H1 (cell line): ENCODE data around the gene ACAA1. TPM values are rescaled to one million over a fixed set of nuclear protein-coding genes. Genes with fewer than 3 reads are reported as not detected.

ENCODE experiments used
- CTCF ChIA-PET: fragments of 300-600 bp; sonication (Branson Sonifier 250); formaldehyde crosslinking; loops from one replicate; lab custom pipeline; 2021; ENCODE audit not compliant: partially characterized antibody; lab: Charles Lee
- POLR2A ChIA-PET: fragments of 300-600 bp; sonication (Branson Sonifier 250); formaldehyde crosslinking; loops from one replicate; lab custom pipeline; 2021; ENCODE audit warnings: inconsistent platforms; ENCODE audit not compliant: partially characterized antibody; lab: Charles Lee
- DNase-seq, 2 experiments: peaks; one replicate each; pipeline versions ENCODE4 v3.0.0 to v3.0.0-alpha.2; 2010 to 2022; ENCODE audit warnings: low spot score in 2 of 2, low read depth in 1 of 2, mixed read lengths in 1 of 2
- FAIRE-seq: peaks from 2 replicates; lab custom pipeline; 2011; peaks lifted over from hg19 to GRCh38; lab: Jason Lieb, UNC
- H2AFZ ChIP-seq: 2 replicates; pipeline ENCODE4 v1.8.1; 2012; ENCODE audit warnings: low read length, inconsistent platforms
- H2AK5ac ChIP-seq: 2 replicates; pipeline ENCODE4 v1.6.1; 2013; ENCODE audit warnings: low read depth, low read length
- H2BK120ac ChIP-seq: replicated peaks from 2 replicates; pipeline ENCODE3; 2013; ENCODE audit warnings: low read depth, low read length, inconsistent platforms
- H2BK12ac ChIP-seq: 2 replicates; pipeline ENCODE4 v1.6.1; 2013; ENCODE audit warnings: low read depth, low read length
- H2BK15ac ChIP-seq: 2 replicates; pipeline ENCODE4 v1.6.1; 2013; ENCODE audit warnings: low read length
- H2BK20ac ChIP-seq: 2 replicates; pipeline ENCODE4 v1.6.1; 2013; ENCODE audit warnings: low read length
- H2BK5ac ChIP-seq: 2 replicates; pipeline ENCODE4 v1.6.1; 2013; ENCODE audit warnings: low read depth, low read length
- H3K14ac ChIP-seq: 2 replicates; pipeline ENCODE4 v1.6.1; 2013; ENCODE audit warnings: inconsistent platforms; ENCODE audit not compliant: insufficient read length
- H3K18ac ChIP-seq: 2 replicates; pipeline ENCODE4 v1.6.1; 2013; ENCODE audit warnings: low read length; ENCODE audit errors: extremely low read depth
- H3K23ac ChIP-seq: 2 replicates; pipeline ENCODE4 v1.6.1; 2013; ENCODE audit warnings: inconsistent platforms; ENCODE audit not compliant: insufficient read length
- H3K23me2 ChIP-seq: 2 replicates; pipeline ENCODE4 v1.6.1; 2013; ENCODE audit warnings: low read depth, low read length
- H3K27ac ChIP-seq: 2 replicates; pipeline ENCODE4 v1.6.1; 2011; ENCODE audit warnings: low read depth, low read length, inconsistent platforms
- H3K27me3 ChIP-seq, 4 experiments: replicated peaks in 1 of 4; 1 replicate in 1 of 4; 2 replicates in 3 of 4; pipeline versions ENCODE4 v1.6.1 to v1.8.1; 2011 to 2013; ENCODE audit warnings: low read length in 3 of 4, mild to moderate bottlenecking in 3 of 4, inconsistent platforms in 2 of 4, mixed read lengths in 2 of 4, moderate library complexity in 1 of 4; ENCODE audit not compliant: control insufficient read depth in 3 of 4, insufficient read depth in 3 of 4; ENCODE audit errors: extremely low read depth in 1 of 4
- H3K36me3 ChIP-seq, 4 experiments: 2 replicates each; pipeline versions ENCODE4 v1.6.1 to v1.8.1; 2011 to 2013; ENCODE audit warnings: mild to moderate bottlenecking in 4 of 4, low read length in 3 of 4, moderate library complexity in 2 of 4, control low read depth in 1 of 4, inconsistent platforms in 1 of 4; ENCODE audit not compliant: insufficient read depth in 4 of 4, control insufficient read depth in 2 of 4
- H3K4ac ChIP-seq: replicated peaks from 2 replicates; pipeline ENCODE3; 2013; ENCODE audit warnings: low read length, low read depth, mixed read lengths, inconsistent platforms; ENCODE audit not compliant: insufficient read length
- H3K4me1 ChIP-seq, 4 experiments: replicated peaks in 1 of 4; 1 replicate in 1 of 4; 2 replicates in 3 of 4; pipeline versions ENCODE4 v1.6.1 to v1.8.1; 2011 to 2013; ENCODE audit warnings: low read length in 3 of 4, inconsistent platforms in 2 of 4, mixed read lengths in 1 of 4; ENCODE audit not compliant: insufficient read depth in 4 of 4, control insufficient read depth in 3 of 4
- H3K4me2 ChIP-seq, 2 experiments: 2 replicates each; pipeline versions ENCODE4 v1.6.1 to v1.8.1; 2011 to 2013; ENCODE audit warnings: low read depth in 2 of 2, low read length in 2 of 2, control low read depth in 1 of 2, inconsistent platforms in 1 of 2, mild to moderate bottlenecking in 1 of 2; ENCODE audit not compliant: insufficient read depth in 1 of 2
- H3K4me3 ChIP-seq, 4 experiments: fragments of 200-600, 300-600 bp in 1 of 4; sonication (generic), shearing (Covaris generic), sonication (Bioruptor Twin) in 1 of 4; 2 replicates each; pipeline versions ENCODE4 v1.5.1 to v1.8.1; 2011 to 2016; ENCODE audit warnings: low read length in 4 of 4, low read depth in 3 of 4, control low read depth in 2 of 4, inconsistent platforms in 2 of 4, mild to moderate bottlenecking in 2 of 4, mixed read lengths in 1 of 4, moderate library complexity in 1 of 4; ENCODE audit not compliant: insufficient read depth in 2 of 4; ENCODE audit errors: extremely low read depth in 1 of 4
- H3K56ac ChIP-seq: replicated peaks from 2 replicates; pipeline ENCODE3; 2013; ENCODE audit warnings: low read depth, mild to moderate bottlenecking, mixed read lengths, low read length, inconsistent platforms; ENCODE audit not compliant: insufficient read length
- H3K79me1 ChIP-seq: 2 replicates; pipeline ENCODE4 v1.6.1; 2013; ENCODE audit warnings: low read depth, low read length, control low read depth
- H3K79me2 ChIP-seq, 2 experiments: 2 replicates each; pipeline versions ENCODE4 v1.6.1 to v1.8.1; 2012 to 2013; ENCODE audit warnings: low read length in 2 of 2, mild to moderate bottlenecking in 2 of 2, inconsistent platforms in 1 of 2; ENCODE audit not compliant: insufficient read depth in 2 of 2, control insufficient read depth in 1 of 2
- H3K9ac ChIP-seq, 4 experiments: replicated peaks in 1 of 4; 1 replicate in 1 of 4; 2 replicates in 3 of 4; pipeline versions ENCODE4 v1.6.1 to v1.8.1; 2011 to 2013; ENCODE audit warnings: low read depth in 3 of 4, low read length in 3 of 4, control low read depth in 2 of 4, mild to moderate bottlenecking in 2 of 4, moderate library complexity in 2 of 4, inconsistent platforms in 1 of 4; ENCODE audit errors: extremely low read depth in 1 of 4
- H3K9me3 ChIP-seq, 2 experiments: 2 replicates each; pipeline versions ENCODE4 v1.6.1 to v1.8.1; 2012 to 2013; ENCODE audit warnings: mild to moderate bottlenecking in 2 of 2, moderate library complexity in 2 of 2, control low read depth in 1 of 2, inconsistent platforms in 1 of 2, low read depth in 1 of 2, low read length in 1 of 2, mixed read lengths in 1 of 2; ENCODE audit not compliant: insufficient read depth in 2 of 2
- H4K20me1 ChIP-seq, 2 experiments: replicated peaks in 1 of 2; 2 replicates each; pipeline versions ENCODE3 to v1.8.1; 2011 to 2013; ENCODE audit warnings: inconsistent platforms in 2 of 2, low read length in 2 of 2, mild to moderate bottlenecking in 1 of 2; ENCODE audit not compliant: insufficient read depth in 2 of 2, control insufficient read depth in 1 of 2
- H4K5ac ChIP-seq: 2 replicates; pipeline ENCODE4 v1.6.1; 2013; ENCODE audit warnings: low read length, low read depth, mixed read lengths, inconsistent platforms; ENCODE audit not compliant: insufficient read length
- H4K8ac ChIP-seq: 2 replicates; pipeline ENCODE4 v1.8.0; 2013; ENCODE audit warnings: mild to moderate bottlenecking, moderate library complexity, low read length, inconsistent platforms; ENCODE audit not compliant: insufficient read depth; ENCODE audit errors: extremely low read depth
- H4K91ac ChIP-seq: replicated peaks from 2 replicates; pipeline ENCODE3; 2013; ENCODE audit warnings: low read length, mixed read lengths, inconsistent platforms; ENCODE audit not compliant: insufficient read length
- BRCA1 ChIP-seq: IDR thresholded peaks from 2 replicates; pipeline ENCODE4 v1.6.1; 2012; ENCODE audit warnings: low read depth, low read length, improper control_type of control experiment
- CEBPB ChIP-seq: IDR thresholded peaks from 2 replicates; pipeline ENCODE4 v1.6.1; 2012; ENCODE audit warnings: low read depth, low read length
- MAFK ChIP-seq: IDR thresholded peaks from 2 replicates; pipeline ENCODE4 v1.6.1; 2012; ENCODE audit warnings: low read depth, mild to moderate bottlenecking, improper control_type of control experiment, low read length
- PHF8 ChIP-seq: fragments of 200-600 bp; sonication (generic); conservative IDR thresholded peaks from 2 replicates; pipeline ENCODE4 v1.7.1; 2012; ENCODE audit warnings: low read depth, mild to moderate bottlenecking, inconsistent platforms, low read length, moderate library complexity
- POLR2AphosphoS5 ChIP-seq: IDR thresholded peaks from 2 replicates; pipeline ENCODE4 v1.6.1; 2011; ENCODE audit warnings: low read depth, low read length
- SAP30 ChIP-seq: fragments of 300-600 bp; sonication (generic); IDR thresholded peaks from 2 replicates; pipeline ENCODE4 v1.7.1; 2012; ENCODE audit warnings: low read length, moderate library complexity, mild to moderate bottlenecking, inconsistent platforms; ENCODE audit not compliant: insufficient read depth, insufficient replicate concordance
- SP1 ChIP-seq: IDR thresholded peaks from 2 replicates; pipeline ENCODE4 v1.6.1; 2011; ENCODE audit warnings: low read depth, low read length
- SP2 ChIP-seq: IDR thresholded peaks from 2 replicates; pipeline ENCODE4 v1.6.1; 2012; ENCODE audit warnings: mild to moderate bottlenecking, low read length, inconsistent platforms
- TAF7 ChIP-seq: optimal IDR thresholded peaks from 2 replicates; pipeline ENCODE3; 2011; ENCODE audit warnings: low read depth, mild to moderate bottlenecking, inconsistent platforms, low read length, moderate library complexity, borderline replicate concordance
- WGBS, 2 experiments: shearing (Covaris generic) in 1 of 2; methylation state at CpG; one replicate each; pipeline versions ENCODE4 v1.1.6 to v1.1.7; 2013 to 2015; ENCODE audit warnings: low lambda C conversion rate in 2 of 2, mixed read lengths in 2 of 2, inconsistent platforms in 1 of 2, low coverage in 1 of 2, missing lambda C conversion rate in 1 of 2; ENCODE audit not compliant: insufficient replicate concordance in 2 of 2, insufficient coverage in 1 of 2, insufficient read length in 1 of 2; ENCODE audit errors: extremely low coverage in 1 of 2, missing lambda C conversion rate in 1 of 2; 5-methylcytosine and 5-hydroxymethylcytosine counted together
- polyA plus RNA-seq, 7 experiments: library from polyadenylated mRNA; depleted of rRNA in 3 of 7; stranded (reverse) in 5 of 7; unstranded in 2 of 7; fragments of >200 nt in 5 of 7; fragments of 200-250 nt in 2 of 7; gene quantifications; 1 replicate in 5 of 7; 2 replicates in 1 of 7; 4 replicates in 1 of 7; pipeline versions ENCODE4 v1.2.1 to v1.2.3, GENCODE V29; 2011 to 2013; ENCODE audit warnings: missing spikeins in 2 of 7, mixed read lengths in 2 of 7
- total RNA-seq: library from RNA; stranded (reverse); fragmentation: NEBNext Ultra II Directional; extraction: Animal tissue kit (Norgen Biotek cat#: 25700); gene quantifications from 2 replicates; pipeline ENCODE4 v1.2.1, GENCODE V29; 2021

The ACAA1 gene
- total and polyA plus RNA-seq, 2 of the 8 experiments (the other 6 are each of a cell fraction or from before 2014, with no cell fraction given) = 23.1 to 34.8 TPM

DNA sequence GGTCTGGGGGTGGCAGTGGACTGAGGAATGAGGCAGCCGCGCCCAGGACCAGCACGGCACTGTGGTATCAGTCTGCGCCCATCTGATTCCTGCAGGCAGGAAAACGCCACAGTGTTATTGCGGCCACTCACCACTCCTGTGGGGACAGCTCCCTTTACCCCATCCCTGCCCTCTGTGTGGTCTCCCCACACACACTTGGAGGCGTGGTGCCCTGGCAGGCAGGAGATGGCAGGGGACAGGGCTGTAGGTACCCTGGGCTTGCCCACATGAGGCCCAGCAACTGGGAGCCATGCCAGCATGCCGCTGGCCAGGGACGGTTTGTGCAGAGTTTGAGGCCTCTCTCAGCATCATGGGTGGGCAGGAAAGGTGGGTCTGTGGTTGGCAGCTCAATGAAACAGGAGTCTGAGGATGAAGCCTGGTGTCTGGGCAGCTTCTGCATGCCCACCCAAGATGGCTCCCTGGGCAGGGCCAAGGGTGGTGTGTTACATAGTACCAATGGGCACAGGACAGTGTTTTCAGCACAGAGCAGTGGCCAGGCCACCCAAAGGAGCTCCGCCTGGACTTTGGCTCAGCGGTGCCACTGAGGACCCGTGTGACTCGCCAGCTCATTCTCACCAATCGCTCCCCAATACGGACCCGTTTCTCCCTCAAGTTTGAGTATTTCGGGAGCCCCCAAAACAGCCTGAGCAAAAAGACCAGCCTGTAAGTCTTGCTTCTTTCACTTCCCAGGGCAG is 27.2 kb downstream of the ACAA1 start:
- no peak overlapping the region for H3K56ac ChIP-seq
- no peak overlapping the region for H2BK5ac ChIP-seq
- no peaks in the 10 kb centered on the region for H3K4me1 ChIP-seq
- H2BK120ac ChIP-seq = no peak overlapping the region
- ChIA-PET CTCF (interaction anchor here (0.6 to 5.5 kb wide), 8 partner anchors 9 to 719 kb away, joined by 3 to 44 read pairs (median 4); no protein-coding TSS in a partner anchor), POLR2A (interaction anchor here (0.9 to 3.4 kb wide), 2 partner anchors 10 to 71 kb away, joined by 4 to 20 read pairs; partner anchors contain the start of gene DLEC1)
- DNase-seq (no peak), FAIRE-seq (no peak)
- H3K27me3 ChIP-seq = no peaks in the 10 kb centered on the region
- no peak overlapping the region for H3K4ac ChIP-seq
- H3K36me3 ChIP-seq = no peaks in the 10 kb centered on the region
- no peak overlapping the region for H3K27ac ChIP-seq
- no peak overlapping the region for H2AFZ ChIP-seq
- H3K4me3 ChIP-seq = no peak overlapping the region
- peaks cover 0 to 2% of the 10 kb centered on the region in 2 experiments for H4K20me1 ChIP-seq
- no peaks in the 10 kb centered on the region for H3K79me1 ChIP-seq
- no peak overlapping the region for H3K23ac ChIP-seq
- no peak overlapping the region for H3K18ac ChIP-seq
- H3K79me2 ChIP-seq = no peaks in the 10 kb centered on the region
- H2AK5ac ChIP-seq = no peak overlapping the region
- no peak overlapping the region for H4K91ac ChIP-seq
- 91% methylated on average over 15 of the region's 17 CpGs; no CpG with 5 or more reads in 1 of the 2 experiments for WGBS, 2 experiments
- 0 out of 4 replicates have a peak, but pooled peaks cover 0 to 5% of the 10 kb centered on the region in 2 experiments for H3K9me3 ChIP-seq
- H4K8ac ChIP-seq = no peak overlapping the region
- no peaks in the 10 kb centered on the region for H3K23me2 ChIP-seq
- H2BK12ac ChIP-seq = no peak overlapping the region
- H3K9ac ChIP-seq = no peak overlapping the region
- no peak overlapping the region for H3K4me2 ChIP-seq
- no peak overlapping the region for H2BK15ac ChIP-seq
- no peak overlapping the region for H4K5ac ChIP-seq
- no peak overlapping the region for H3K14ac ChIP-seq
- H2BK20ac ChIP-seq = no peak overlapping the region
- TF ChIP-seq SAP30 (no peak), CEBPB (no peak), PHF8 (no peak), SP2 (no peak), MAFK (no peak), SP1 (no peak), POLR2AphosphoS5 (no peak), BRCA1 (no peak), TAF7 (no peak)
